CD4-positive, alpha-beta T cell treated with Interleukin-17A for 1 hour (primary cell): ENCODE data around the gene SMCP.
A peak's percentile ranks its signal among the peaks of the same experiment; 100 is the strongest.

Experiments
- DNase-seq: peaks from one replicate; pipeline ENCODE4 v3.0.0-alpha.2; 2020

SMCP gene, protein sequence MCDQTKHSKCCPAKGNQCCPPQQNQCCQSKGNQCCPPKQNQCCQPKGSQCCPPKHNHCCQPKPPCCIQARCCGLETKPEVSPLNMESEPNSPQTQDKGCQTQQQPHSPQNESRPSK

DNA sequence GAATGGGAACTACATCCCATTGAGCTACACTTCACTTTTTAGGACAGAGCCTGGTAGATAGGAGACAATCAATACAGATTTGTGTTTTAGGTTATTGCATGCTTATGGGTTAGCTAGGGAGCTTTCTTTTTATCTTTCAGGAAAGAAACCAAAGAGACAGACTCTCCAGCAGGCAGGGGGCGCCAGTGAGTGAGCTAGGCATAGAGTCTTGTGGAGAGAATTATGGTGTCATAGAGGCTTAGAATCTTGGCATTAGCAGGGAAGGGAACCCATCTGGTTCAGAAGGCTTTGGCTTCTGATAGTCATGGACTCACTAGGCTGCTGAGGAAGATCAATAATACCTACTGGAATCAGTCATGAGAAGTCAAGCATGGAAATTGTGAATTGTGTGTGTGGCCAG, at the start of gene SMCP:
Gene SMCP, plus strand, starts transcription at position 281 of the 400 bp plus-strand sequence. CDS start 6,101 bp downstream, outside the sequence.
- DNase-seq, result no peak

DNA sequence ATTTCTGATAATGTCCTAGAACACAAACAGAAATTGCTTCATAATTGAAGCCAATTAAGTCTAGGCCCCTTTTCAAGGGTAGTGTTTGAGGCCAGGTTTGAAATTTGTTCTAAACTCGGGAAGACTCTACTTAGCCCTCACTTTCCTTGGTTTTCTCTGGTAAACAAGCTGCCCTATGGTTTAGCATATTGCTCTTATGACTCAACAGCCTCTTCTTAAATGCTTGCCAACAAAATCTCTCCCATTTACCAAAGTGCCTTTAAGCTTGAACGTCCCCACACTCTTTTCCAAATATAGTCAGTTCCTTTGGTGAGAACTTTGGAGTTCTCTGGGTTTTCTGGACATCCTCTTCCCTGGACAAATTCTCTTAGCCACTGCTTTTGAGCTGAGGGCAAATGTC, 41.3 kb upstream of the SMCP start:
- DNase-seq, result no peak

DNA sequence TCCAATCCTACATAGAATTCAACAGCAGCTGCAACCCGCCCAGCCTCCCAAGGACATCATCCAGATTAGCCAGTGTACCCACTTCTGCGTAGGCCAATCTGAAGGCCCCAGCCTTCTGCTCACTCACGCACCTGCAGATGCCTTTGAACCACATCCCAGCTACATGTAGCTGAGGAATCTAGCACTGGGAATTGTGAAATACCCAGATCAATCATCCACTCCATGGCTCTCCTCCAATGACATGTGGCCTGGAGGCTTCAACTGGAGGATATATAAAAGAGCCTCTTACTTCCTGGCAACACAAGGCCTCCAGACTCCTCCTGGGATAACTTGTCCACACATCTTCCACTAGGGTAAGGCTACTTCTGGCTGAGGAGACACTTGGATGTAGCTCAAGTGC, 35.6 kb upstream of the SMCP start, which contains the start of gene LCE6A:
Gene LCE6A, plus strand, starts transcription at position 301 of the 400 bp plus-strand sequence. CDS start 665 bp downstream, outside the sequence.
- DNase-seq, result no peak

DNA sequence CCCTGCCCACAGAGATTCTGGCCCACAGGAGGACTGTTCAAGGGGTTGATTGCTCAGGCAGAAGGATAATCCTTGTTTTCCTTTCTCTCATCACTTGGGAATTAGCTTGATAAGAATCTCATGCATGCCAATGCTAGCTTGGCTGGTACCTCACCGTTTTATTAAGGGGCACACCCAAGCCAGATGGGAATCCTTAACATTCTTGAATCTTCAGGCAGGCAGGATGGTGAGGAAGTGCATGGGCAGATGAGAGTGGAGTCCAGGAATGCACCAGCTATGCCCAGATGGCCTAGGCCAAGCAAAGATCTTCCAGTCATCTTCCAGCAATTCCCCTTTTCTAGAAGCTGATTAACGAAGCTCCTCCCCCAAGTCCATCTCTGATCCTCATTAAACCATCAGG, 22.5 kb upstream of the SMCP start:
- no peak for DNase-seq

DNA sequence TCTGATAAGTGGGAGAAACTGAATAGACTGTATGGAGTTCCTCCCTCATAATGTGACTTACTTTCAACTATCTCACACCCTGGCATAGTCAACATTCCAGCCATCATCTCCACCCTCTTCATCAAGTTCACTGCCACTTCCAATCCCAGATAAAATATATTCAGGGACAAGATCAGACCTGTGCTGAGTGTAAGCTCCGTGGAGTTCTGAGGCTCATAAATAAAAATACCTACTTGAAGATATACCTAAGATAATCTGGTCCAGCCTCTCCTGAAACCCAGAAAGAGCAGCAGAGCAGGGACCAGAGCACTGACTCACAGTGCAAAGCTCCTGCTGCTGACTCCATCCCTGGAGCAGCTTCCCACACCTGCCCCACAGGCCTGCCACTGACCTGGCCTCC, 20.1 kb upstream of the SMCP start:
- no peak for DNase-seq

DNA sequence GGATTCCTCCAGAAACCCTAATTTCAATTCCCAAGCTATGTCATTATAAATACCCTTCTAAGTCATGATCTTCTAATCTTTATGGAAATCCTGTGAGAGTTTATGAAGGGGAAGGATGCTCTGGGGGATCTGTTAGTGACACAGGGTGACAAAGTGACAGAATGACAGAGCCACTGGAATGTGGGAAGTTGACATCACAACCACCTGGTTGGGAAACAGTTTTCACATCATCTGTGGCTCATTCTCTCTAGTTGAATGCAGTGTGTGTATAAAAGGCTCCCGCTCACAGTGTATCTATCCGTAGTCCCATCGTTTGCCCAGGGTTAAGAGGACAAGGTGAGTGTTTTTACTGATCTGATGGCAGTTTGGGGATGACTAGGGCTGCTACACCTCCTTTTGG, 18.4 kb upstream of the SMCP start, which contains the start of gene LCE7A:
Gene LCE7A, plus strand, starts transcription at position 301 of the 400 bp plus-strand sequence. CDS start 702 bp downstream, outside the sequence.
- DNase-seq, result no peak

DNA sequence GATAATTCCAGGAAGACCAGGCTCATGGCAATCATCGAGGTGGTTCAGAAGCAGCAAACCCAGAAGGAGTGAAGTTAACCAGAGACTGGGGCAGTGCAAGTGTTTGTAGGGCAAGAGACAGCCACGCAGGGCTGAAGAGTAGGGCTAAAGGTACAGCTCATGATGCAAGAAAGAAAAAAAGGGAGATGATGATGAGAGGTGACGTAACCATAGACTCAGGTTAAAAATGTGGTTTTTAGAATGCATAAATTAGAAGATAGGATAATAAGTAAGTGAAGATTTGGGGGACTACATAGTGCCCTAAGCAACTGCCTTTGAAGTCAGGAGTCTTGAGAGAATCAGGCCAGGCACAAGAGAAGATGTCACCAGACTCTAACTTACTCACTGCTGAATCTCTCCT, 18.0 kb upstream of the SMCP start:
- DNase-seq, result no peak

DNA sequence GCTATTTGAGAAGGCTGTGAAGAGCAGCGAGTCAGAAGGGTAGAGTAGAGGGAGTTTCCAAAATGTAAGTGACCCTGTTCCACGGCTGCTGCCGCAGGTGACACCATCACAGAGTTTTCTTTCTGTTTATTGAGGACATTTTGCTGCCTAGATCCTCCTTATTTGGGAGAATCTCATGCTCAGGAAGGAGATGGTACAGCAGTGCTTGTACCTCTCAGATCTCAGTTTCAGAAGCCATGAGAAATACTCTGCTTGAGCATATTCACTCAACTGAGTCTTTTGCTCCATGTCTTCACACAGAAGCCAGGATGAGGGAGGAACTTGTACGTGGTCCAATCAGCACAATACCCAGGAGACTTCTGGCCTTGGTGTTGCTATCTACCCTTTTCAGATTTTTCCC, 16.7 kb upstream of the SMCP start:
- DNase-seq, result no peak

DNA sequence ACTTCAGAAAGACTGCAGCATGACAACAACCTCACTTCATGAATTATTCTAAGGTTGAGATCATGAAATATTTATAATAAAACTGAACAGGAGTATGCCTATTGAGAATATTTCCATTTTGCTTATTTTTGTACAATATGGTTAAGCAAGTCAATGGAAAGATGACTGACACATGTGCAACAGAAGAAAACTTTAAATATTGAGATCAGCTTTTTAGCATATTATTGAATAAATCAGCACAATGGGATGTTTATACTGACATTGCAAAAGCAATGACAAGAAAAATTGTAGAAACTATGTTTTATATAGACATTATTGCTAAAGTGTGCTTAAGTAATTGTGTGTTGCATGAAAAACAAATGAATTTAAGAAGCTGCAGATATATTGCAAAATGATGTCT, 13.7 kb upstream of the SMCP start:
- DNase-seq, result no peak

DNA sequence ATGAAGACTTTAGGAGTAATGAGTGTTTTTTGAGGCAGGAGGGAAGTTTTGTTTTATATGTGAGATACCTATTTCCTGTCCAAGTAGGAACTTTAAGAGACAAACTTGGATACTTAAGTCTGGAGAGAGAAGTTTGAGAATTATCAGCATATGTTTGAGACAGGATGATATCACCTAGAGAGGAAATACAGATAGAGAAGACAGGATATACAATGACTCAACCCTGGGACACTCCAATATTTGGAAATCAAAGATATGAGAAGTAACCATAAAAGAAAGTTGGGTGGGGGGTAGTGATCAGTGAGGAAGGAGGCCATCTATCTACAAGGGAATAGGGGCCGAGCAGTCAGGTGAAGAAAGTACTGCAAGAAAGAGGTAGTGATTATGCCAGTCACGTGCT, 11.8 kb upstream of the SMCP start:
- no peak for DNase-seq

DNA sequence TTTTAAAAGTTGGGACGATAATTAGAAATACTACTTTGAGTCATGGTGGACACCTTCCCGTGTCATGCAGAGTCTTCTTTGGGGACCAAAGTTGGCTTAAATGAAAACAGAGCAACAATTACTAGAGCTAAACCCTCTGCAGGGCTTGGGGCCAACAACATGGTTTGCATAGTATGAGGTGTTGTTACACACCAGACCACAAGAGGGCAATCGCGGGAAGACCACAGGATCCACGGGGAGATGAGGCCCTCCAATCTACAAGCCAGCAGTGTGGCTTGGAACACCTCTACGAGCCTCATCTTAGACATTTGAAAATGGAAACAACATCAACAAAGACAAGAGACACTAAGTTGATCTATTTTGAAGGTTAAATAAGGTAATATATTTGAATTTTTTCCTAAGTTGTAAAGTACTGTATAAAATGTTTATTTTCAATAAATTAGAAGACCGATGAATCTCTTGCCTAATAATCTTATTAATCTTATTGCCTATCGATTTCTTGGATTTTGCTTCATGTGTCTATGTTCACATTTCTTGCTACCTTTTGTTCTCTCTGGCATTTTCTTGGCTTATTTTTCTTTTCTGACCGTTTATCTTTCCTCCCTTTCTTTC, 8.2 kb upstream of the SMCP start:
- DNase-seq, result peak; percentile 58

DNA sequence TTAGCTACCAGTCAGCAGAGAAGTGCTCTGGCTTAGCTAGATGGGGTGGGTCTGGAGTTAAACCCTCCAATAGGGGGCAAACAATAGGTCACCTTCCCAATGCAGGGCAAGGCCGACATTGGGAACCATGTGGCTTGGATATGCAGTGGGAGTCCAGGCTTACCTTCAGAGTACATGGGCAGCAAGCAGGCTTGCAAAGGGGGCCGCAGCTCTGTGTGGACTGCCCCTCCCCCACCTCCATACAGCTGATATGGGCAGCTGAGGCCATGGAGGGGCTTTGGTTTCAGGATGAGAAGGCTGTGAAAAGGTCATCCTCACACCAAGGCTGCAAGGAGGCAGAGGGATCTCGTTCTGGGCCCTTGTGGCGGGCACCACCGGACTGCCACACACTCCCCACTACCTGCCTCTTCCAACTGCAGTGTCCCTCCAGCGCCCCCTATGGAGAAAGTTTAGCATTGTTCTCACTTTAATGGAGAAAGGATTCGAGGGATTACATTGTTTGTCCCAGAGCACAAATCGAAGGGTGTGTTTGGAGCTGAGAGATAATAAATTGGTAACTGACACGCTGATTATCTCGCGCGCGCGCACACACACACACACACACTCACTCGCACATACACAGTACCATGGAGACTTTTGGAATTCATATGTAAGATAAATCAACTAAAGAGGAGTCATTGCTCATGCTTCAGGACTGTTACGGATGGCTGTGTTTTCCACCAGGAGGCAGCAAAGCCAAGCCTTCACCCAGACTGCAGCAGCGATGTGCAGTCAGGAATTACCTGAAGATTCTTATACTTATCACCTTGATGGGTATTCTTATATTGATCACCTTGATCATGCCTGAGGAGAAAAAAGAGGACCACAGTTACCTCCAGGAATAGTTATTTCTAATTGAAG, 7.0 kb upstream of the SMCP start:
- DNase-seq, result no peak

DNA sequence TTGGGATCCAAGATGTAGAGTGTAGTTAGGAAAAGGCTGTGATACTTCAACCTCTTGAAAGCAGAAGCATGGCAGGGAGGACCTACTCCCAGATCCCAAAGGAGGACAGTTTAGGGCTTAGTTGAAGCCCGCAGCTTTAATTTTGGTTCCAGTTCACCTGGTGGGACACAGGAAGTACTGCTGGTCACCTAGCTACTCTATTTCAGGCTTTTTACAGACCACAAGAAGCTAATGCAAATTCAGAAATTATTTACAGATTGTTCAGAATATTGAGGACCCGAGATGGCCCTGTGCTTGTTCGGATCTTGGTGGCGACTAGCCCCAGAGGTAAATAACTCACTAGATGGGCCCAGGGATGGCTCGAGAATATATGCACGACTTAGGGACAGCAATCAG, 6.4 kb upstream of the SMCP start:
- no peak for DNase-seq

DNA sequence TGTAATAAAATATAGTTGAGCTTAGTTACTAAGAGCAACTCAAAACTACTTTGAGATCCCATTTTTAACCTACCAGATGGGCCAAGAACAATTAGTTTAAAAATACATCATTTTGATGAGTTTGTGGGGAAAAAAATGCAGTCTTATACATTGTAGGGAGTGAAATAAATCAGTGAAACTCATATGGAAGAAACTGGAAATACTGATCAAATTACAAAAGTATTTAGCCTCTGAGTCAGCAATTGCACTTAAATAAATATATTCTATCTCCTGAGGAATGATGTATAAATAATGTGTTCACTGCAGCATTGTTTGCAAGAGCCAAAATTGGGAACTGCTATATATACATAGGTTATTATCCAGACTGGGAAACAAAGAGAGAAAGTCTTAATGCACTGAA, 4.6 kb upstream of the SMCP start:
- DNase-seq, result no peak

DNA sequence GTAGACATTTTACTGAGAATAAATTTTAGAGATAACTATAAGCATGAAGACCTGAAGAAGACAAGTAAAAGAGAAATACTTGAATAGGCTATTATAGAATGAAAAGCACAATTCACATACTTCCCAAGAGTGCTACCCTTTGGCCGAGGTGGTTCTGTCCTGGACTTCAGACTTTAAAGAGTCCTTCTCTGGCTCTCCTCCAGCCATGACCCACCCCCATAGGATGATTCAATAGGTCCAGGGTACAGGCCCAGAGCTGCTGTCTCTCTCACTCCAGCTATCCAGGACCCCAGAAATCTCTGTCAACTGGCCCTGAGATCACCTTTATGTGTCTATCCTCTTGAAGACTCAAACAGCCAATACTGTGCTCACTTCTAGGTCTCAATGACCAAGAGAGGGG, 1.3 kb upstream of the SMCP start:
- DNase-seq, result no peak

DNA sequence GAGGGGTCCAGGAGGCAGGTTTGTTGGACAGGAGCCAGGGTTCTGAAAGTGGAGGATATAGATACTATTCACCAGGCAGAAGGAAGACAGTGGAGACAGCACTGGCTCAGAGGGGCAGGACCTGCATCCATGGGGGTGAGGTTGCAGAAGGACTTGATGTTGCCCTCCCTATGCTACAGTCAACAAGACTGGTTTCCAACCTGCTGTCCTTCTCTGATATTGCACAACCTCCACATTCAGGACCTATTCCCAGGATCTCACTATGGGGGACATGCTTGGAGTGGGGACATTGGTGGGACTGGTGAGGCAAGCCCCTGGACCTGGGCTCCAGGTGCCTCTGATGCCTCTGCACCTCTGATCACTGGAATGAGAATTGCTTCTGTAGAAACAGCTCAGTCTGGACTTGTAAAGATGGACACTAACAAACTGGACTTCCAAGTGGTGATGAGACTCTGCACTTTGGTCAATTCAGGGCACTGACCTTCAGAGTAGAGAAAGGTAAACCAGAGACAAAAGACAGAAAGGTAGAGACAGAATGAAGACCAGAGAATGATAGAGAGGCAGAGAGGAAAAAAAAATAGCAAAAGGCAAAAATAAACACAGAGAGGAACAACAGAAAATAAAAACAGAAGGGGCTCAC, 1.6 kb downstream of the SMCP start:
- DNase-seq, result no peak

DNA sequence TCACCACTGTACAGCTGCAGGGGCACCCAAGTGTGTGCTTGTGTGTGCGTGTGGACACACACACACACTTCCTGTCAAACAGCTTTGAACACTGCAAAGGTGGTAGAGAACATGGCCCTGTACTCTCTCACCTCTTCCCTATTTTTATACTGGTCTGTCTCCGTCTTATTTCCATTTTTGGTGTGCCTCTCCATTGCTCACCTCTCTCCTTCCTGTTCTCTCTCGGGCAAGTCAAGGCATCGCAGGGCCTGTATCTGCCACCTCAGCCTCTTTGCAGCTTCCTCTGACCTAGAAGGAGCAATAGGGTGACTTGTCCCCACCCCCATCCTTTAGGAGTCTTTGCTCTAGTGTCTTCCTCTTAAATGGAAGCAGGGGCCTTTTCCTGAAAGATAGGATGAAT, 2.2 kb downstream of the SMCP start:
- no peak for DNase-seq

DNA sequence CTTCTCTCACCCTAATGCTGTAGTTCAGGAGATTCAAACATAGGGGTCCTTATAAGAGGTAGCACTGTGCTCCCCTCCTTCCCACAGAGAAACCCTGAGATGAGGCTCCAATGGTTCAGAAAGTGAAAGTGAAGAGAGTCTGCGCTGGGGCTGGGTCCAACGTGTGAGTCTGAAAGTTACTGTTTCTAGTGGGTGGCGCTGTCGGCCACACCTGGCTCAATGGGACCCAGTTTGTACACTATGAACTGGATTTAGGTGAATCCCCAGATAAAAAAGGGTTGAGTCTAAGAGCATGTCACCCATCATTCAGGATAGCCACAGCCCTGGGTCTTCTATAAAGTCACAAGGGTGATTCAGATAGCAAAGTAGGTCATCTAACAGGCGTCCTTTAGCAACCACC, 2.8 kb downstream of the SMCP start:
- no peak for DNase-seq

DNA sequence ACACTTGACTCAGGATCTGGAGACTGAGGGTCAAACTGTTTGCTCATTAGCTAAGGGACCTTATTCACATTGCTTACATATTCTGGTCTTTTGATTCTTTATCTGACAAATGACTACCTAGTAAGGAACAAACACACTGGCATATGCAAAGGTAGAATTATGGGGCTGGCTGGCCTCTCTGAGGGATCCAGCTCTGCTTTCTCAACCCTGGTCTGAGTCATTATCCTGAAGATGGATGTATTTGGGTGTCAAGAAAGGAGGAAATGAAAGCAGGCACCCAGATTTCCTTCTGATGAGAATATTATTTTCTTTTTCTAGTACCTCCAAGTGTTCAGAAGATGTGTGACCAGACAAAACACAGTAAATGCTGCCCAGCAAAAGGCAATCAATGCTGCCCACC, 6.0 kb downstream of the SMCP start:
- no peak for DNase-seq

DNA sequence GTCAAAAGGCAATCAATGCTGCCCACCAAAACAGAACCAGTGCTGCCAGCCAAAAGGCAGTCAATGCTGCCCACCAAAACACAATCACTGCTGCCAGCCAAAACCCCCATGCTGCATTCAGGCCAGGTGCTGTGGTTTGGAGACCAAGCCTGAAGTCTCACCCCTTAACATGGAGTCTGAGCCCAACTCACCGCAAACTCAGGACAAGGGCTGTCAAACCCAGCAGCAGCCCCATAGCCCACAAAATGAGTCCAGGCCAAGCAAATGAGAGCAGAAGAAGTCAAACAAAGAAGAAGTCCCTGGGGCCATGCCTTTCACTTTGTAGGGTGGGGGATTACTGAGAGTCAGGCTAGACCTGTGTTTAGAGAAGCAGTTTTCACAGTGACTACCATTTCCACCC, 6.4 kb downstream of the SMCP start:
- DNase-seq, result no peak

DNA sequence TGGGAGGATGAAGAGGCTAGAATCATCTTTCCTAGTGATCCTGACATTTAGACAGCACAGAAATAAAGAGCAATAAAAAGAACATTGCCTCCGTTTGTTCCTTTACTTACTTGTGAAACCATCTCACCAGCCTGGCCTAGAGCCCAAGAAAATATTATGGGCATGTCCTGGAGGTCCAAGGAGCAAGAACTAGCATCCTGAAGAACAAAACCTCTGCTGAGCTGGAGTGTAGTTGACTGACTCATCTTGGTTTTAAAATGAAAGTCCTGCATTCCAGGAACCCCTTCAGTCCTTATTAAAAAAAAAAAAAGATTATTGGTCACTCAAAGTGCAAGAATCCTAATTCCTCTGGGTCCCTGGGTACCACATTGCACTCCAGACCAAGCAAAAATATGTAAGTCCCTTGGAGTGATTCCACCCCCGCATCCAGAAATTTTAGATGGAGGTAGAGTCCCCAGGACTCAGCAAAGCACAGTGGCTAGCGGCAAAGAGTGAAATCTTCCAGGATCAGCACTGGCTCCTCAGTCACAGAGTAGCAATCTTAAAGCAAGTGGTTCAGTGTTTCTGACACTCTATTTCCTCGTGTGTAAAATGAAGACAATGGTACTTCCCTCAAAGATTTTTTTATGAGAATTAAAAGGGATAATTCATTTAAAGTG, 7.0 kb downstream of the SMCP start:
- DNase-seq, result no peak

DNA sequence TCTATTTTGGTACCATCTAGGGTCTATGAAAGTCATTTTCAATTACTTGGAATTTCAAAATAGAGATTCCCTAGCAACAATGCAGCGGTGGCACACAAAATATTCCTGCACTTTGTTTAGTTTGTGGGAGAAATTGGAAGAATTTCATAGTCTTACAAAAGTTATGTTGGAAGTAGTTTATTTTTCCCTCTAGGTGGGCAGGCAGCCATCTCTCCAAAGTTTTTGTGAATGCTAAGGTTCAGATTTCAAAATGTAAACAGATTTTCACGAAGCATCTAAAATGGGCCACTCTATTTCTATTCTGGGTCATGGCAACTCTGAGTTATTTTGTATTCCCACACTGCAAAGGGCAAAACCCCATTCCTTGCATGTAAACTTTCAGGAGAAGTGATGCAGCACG, 8.0 kb downstream of the SMCP start:
- no peak for DNase-seq
